GM18520 (cell line): ENCODE data around the gene MPIG6B.
"Not testable (repeated sequence)": the region's sequence is repeated elsewhere in the genome, so short reads cannot be mapped to it uniquely, and the experiment has no call there.

ENCODE experiments used
- ATAC-seq: cut with Tn5 transposase; IDR thresholded peaks from one replicate; pipeline ENCODE4 v1.9.1; 2021; ENCODE audit not compliant: unreplicated experiment

The MPIG6B gene

GRCh38 chr6:31700740-31701401 is 22.3 kb upstream of the MPIG6B start:
- no peak for ATAC-seq

DNA sequence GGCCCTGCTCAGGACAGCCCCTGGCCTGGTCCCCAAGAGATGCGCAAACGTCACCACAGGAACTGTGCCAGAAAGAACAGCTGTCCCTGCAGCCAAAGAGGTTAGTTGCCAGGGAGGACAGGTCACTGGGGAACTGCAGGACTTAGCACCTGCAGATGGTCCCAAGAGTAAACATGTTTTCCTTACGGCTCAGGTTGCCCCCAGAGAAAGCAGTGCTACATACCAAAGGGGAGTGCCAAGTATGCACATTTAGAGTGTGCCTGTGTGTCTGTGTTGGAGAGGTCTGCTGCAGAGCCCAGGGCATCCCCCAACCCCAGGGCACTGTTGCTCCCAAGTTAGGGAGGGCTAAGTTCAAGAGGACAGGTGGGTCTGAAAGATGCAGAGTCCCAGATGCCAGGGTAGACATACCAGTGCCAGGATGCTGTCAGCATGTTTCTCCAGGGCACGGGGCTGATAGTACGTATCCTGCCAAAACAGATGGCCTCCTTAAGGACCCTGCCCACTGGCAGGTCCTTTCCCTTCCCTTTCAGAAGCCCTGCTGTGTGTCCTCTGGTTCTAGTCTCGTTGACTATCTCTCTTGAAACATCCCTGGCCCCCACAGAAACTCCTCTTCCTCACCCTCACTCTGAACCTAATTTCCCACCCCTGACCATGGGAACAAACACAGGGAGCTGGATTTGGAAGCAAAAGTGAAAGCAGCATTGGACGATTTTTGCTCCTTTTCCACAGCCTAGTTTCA is 21.3 kb upstream of the MPIG6B start:
- ATAC-seq = no peak

GRCh38 chr6:31702405-31702818 is 20.8 kb upstream of the MPIG6B start:
- ATAC-seq = no peak

GRCh38 chr6:31702819-31703716 is 20.1 kb upstream of the MPIG6B start, which contains the start of gene ABHD16A:
Gene ABHD16A, minus strand, starts transcription at chr6:31703324. Its CDS starts 43 bp downstream, at chr6:31703281.
- peak; percentile 80 for ATAC-seq

DNA sequence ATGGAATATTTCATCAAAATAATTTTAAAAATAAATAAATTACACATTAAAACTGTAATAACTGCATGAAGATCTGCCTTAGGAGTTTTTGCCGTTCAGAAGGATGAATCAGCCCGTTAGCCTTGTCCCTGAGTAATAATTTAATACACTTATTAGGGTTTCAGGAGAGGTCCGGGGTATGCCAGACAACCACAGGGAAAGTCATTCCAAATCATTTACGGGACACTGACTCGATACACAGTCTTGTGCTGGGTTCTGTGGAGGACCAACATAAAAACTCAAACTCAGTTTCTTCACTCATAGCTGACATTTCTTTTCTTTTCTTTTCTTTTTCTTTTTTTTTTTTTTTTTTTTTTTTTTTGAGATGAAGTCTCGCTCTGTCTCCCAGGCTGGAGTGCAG is 17.2 kb upstream of the MPIG6B start:
- ATAC-seq = no peak

DNA sequence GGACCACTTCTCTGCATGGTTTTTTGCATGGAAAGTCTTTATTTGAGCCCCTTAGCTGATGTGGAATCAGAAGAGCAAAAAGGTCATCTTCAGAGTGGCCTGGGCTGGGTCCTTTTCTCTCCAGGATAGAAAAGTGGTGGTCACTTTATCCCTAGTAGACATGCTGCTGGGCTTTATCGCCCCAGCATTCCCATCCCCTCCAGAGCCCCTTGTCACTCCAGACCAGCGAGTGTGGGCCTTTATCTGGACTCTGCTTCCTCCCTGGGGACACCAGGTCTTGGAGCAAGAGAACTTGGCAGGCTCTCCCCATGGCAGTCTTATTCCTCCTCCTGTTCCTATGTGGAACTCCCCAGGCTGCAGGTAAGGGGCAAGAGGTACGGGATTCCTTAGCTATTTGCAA is 16.6 kb upstream of the MPIG6B start, which contains the start of gene LY6G6F:
LY6G6F (plus strand) TSS at position 268 of the 400 bp plus-strand sequence; CDS start at position 309, 41 bp downstream.
- no peak for ATAC-seq

GRCh38 chr6:31707701-31708100 is 15.5 kb upstream of the MPIG6B start:
- ATAC-seq = no peak

DNA sequence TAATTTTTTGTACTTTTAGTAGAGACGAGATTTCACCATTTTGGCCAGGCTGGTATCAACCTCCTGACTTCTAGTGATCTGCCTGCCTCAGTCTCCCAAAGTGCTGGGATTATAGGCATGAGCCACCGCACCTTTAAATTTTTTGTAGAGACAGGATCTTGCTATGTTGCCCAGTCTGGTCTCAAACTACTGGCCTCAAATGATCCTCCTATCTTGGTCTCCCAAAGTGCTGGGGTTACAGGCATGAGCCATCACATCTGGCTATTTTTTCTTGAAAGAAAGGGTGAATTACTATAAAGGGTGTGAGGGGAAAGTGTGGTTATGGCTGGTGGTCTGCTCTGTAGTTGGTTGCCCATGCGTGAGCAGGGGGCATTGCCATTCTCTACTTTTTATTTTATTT is 14.9 kb upstream of the MPIG6B start:
- no peak for ATAC-seq

GRCh38 chr6:31709157-31709556 is 14.0 kb upstream of the MPIG6B start:
- ATAC-seq = not testable (repeated sequence)

DNA sequence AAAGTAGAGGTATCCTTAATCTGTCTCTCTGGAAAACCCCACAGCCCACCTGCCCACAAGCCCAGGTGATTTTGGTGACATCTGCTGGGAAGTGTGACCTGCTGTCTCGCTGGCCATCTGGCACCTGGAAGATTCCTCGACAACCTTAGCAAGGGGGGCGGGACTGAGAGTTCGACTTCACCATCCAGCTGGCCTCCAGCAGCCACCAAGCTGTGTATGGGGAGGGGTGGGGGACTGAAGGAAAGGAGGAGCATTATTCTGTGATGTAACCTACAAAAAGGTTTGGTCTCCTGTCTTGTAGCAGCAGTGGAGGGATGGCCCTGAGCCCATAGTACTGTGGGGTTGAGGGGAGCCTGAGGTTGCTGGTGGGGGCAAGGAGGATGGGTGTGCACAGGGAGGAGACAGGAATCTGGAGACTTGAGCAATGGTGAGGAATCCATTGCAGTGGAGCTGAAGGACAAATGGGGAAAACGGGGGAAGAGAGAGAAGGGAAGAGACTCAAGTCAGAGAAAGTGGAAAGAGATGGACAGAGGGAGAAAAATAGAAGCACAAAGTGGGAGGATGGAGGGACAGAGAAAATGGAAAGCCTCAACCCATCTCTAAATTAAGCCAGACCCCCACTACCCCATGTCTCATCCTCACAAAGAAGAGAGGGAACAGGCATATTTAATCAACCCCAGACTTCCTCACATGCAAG is 12.5 kb upstream of the MPIG6B start:
- ATAC-seq = no peak

DNA sequence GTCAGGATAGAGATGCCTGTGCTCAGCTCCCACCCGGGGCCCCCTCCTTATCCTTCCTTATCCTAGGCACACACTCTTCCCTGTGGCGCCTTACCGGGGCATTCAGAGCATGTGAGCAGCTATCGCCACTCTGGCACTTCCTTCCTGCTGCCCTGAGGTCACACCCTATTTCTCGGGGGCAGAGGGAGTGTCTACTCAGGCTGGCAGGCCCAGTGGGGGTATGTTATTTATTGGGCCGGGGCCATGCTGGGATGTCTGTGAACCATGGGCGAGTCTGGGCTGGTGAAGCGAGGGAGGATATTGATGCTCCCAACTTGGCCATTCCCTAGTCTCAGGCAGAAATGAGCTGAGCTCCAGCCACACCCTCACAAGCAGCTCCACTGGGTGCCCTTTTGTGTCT is 11.9 kb upstream of the MPIG6B start:
- no peak for ATAC-seq

GRCh38 chr6:31712296-31712695 is 10.9 kb upstream of the MPIG6B start:
- no peak for ATAC-seq

- ATAC-seq = no peak
Observed at GRCh38 chr6:31713465-31713864, 9.7 kb upstream of the MPIG6B start.

DNA sequence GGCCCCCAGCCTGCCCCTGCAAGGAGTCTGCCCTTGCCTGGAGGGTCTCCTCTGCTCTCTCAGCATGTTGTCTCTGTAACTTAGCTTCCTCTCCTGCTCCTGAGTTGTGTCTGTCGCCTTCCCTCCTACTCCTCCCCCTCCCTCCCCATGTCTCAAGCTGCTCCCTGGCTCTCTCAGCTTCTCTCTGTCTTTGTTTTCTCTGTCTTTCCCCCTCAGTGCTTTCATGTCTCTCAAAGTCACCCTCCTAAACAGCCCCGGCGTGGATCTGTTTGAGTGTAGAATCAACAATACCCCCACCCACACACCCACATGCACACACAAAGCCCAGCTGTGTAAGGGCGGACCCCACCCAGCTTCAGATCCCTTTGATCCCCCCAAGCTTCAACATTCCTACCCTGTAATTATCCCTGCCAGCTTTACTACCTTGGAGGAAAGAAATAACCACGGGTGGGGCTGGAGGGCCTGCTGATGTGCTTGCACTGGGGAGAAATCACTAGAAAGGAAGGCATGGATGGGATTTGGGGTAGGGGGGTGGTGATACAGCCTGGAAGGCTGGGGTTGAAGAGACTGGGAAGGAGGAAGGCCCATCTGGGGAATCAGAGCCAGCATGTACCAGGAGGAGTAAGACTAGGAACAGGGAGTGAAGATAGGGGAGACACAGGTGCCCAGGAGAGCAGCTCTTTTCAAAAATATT is 9.0 kb upstream of the MPIG6B start:
- no peak for ATAC-seq

- no peak for ATAC-seq
Observed at GRCh38 chr6:31715022-31715958, 7.9 kb upstream of the MPIG6B start, which contains the start of gene LY6G6D. Gene LY6G6D, plus strand, starts transcription at chr6:31715348. Its CDS starts 8 bp downstream, at chr6:31715356.

GRCh38 chr6:31717499-31718222 is 5.5 kb upstream of the MPIG6B start:
- no peak for ATAC-seq

GRCh38 chr6:31718265-31718664 is 4.9 kb upstream of the MPIG6B start:
- no peak for ATAC-seq

- no peak for ATAC-seq
Observed at GRCh38 chr6:31719001-31719400, 4.2 kb upstream of the MPIG6B start.
